Parathyroid adenoma (tissue), 2 donors: ENCODE measurements around the gene PTOV1.

ENCODE experiments used
- H2AFZ ChIP-seq: fragments of 300-600 bp; sonication (generic); one replicate; pipeline ENCODE4 v1.7.0; 2017; ENCODE audit warnings: antibody characterized with exemption, mild to moderate bottlenecking
- H3K27ac ChIP-seq: fragments of 300-600 bp; sonication (generic); one replicate; pipeline ENCODE4 v1.7.0; 2017
- H3K27me3 ChIP-seq: fragments of 300-600 bp; sonication (generic); one replicate; pipeline ENCODE4 v1.7.0; 2017; ENCODE audit warnings: low read length; ENCODE audit not compliant: control insufficient read depth, insufficient read depth
- H3K36me3 ChIP-seq: fragments of 300-600 bp; sonication (generic); one replicate; pipeline ENCODE4 v1.7.0; 2017; ENCODE audit warnings: low read length; ENCODE audit not compliant: control insufficient read depth, insufficient read depth
- H3K4me1 ChIP-seq: fragments of 300-600 bp; sonication (generic); one replicate; pipeline ENCODE4 v1.7.0; 2017; ENCODE audit warnings: control low read depth
- H3K4me2 ChIP-seq: fragments of 300-600 bp; sonication (generic); one replicate; pipeline ENCODE4 v1.7.0; 2017; ENCODE audit warnings: low read length
- H3K4me3 ChIP-seq: fragments of 300-600 bp; sonication (generic); one replicate; pipeline ENCODE4 v1.7.0; 2017; ENCODE audit warnings: low read depth, low read length
- H3K79me2 ChIP-seq: fragments of 300-600 bp; sonication (generic); one replicate; pipeline ENCODE4 v1.7.0; 2017; ENCODE audit warnings: control low read depth
- H3K9ac ChIP-seq: fragments of 300-600 bp; sonication (generic); one replicate; pipeline ENCODE4 v1.7.0; 2017; ENCODE audit warnings: mild to moderate bottlenecking
- H3K9me3 ChIP-seq: fragments of 300-600 bp; sonication (generic); one replicate; pipeline ENCODE4 v1.7.0; 2017; ENCODE audit warnings: low read length; ENCODE audit not compliant: control insufficient read depth
- CTCF ChIP-seq: fragments of 300-600 bp; sonication (generic); IDR thresholded peaks from one replicate; pipeline ENCODE4 v1.7.0; 2017; ENCODE audit warnings: antibody characterized with exemption, mild to moderate bottlenecking
- donor health status: primary hyperparathyroidism.

Gene PTOV1

GRCh38 chr19:49844138-49845095 lies 6.5 kb upstream of the PTOV1 start:
- H3K36me3 ChIP-seq: no peaks in the 10 kb centered on the region
- no peak overlapping the region for H2AFZ ChIP-seq
- H3K4me2 ChIP-seq: no peak overlapping the region
- H3K4me3 ChIP-seq: no peak overlapping the region
- no peak for TF ChIP-seq CTCF
- H3K9me3 ChIP-seq: no peaks in the 10 kb centered on the region
- no peaks in the 10 kb centered on the region for H3K79me2 ChIP-seq
- H3K9ac ChIP-seq: no peak overlapping the region
- H3K27me3 ChIP-seq: no peaks in the 10 kb centered on the region
- H3K27ac ChIP-seq: no peak overlapping the region
- no peaks in the 10 kb centered on the region for H3K4me1 ChIP-seq

- no peaks in the 10 kb centered on the region for H3K36me3 ChIP-seq
- no peaks in the 10 kb centered on the region for H3K4me1 ChIP-seq
- no peak overlapping the region for H3K4me2 ChIP-seq
- no peaks in the 10 kb centered on the region for H3K79me2 ChIP-seq
- H3K9ac ChIP-seq: no peak overlapping the region
- H3K4me3 ChIP-seq: no peak overlapping the region
- TF ChIP-seq CTCF: no peak
- no peaks in the 10 kb centered on the region for H3K9me3 ChIP-seq
- no peaks in the 10 kb centered on the region for H3K27me3 ChIP-seq
- no peak overlapping the region for H3K27ac ChIP-seq
- no peak overlapping the region for H2AFZ ChIP-seq
Measured at GRCh38 chr19:49845414-49845813, 5.5 kb upstream of the PTOV1 start.

GRCh38 chr19:49846408-49846807 lies 4.6 kb upstream of the PTOV1 start:
- Histone ChIP-seq H3K4me3 (no peak overlapping the region), H3K79me2 (no peaks in the 10 kb centered on the region)

GRCh38 chr19:49847731-49848696 lies 2.9 kb upstream of the PTOV1 start:
- no peak overlapping the region for H3K4me2 ChIP-seq
- no peak overlapping the region for H2AFZ ChIP-seq
- no peak overlapping the region for H3K27ac ChIP-seq
- peaks cover 10% of the 10 kb centered on the region for H3K79me2 ChIP-seq
- peaks cover 4% of the 10 kb centered on the region for H3K4me1 ChIP-seq
- TF ChIP-seq CTCF: no peak
- H3K4me3 ChIP-seq: no peak overlapping the region
- H3K9me3 ChIP-seq: no peaks in the 10 kb centered on the region
- H3K27me3 ChIP-seq: no peaks in the 10 kb centered on the region
- H3K36me3 ChIP-seq: no peaks in the 10 kb centered on the region
- no peak overlapping the region for H3K9ac ChIP-seq

More at GRCh38 chr19:49846408-49846807, 4.6 kb upstream of the PTOV1 start:
- no peaks in the 10 kb centered on the region for H3K27me3 ChIP-seq
- no peaks in the 10 kb centered on the region for H3K9me3 ChIP-seq
- TF ChIP-seq CTCF: no peak
- no peak overlapping the region for H3K27ac ChIP-seq
- H2AFZ ChIP-seq: no peak overlapping the region
- H3K36me3 ChIP-seq: no peaks in the 10 kb centered on the region
- H3K9ac ChIP-seq: no peak overlapping the region
- H3K4me2 ChIP-seq: no peak overlapping the region
- H3K4me1 ChIP-seq: no peaks in the 10 kb centered on the region
